Cerebellar cortex (tissue), 1 donor: ENCODE data around the gene ODAD2.
"Not testable (repeated sequence)": the region's sequence is repeated elsewhere in the genome, so short reads cannot be mapped to it uniquely, and the experiment has no call there.

Experiments
- DNase-seq: peaks from one replicate; pipeline ENCODE4 v3.0.0-alpha.2; 2015; ENCODE audit warnings: low spot score

The ODAD2 gene

GRCh38 chr10:27970795-27971194 is 28.1 kb downstream of the ODAD2 start:
- not testable (repeated sequence) for DNase-seq

GRCh38 chr10:27969931-27970330 is 28.9 kb downstream of the ODAD2 start:
- not testable (repeated sequence) for DNase-seq

GRCh38 chr10:27959093-27959715 is 39.7 kb downstream of the ODAD2 start:
- DNase-seq, result no peak

- DNase-seq, result not testable (repeated sequence)
These were observed 40.5 kb downstream of the ODAD2 start for GRCh38 chr10:27958383-27958782.

- DNase-seq, result no peak
These were observed 48.7 kb downstream of the ODAD2 start for GRCh38 chr10:27950242-27950564.

GRCh38 chr10:27949528-27950241 is 49.2 kb downstream of the ODAD2 start:
- DNase-seq, result no peak

- DNase-seq, result no peak
These were observed 50.7 kb downstream of the ODAD2 start for GRCh38 chr10:27948186-27948585.

GRCh38 chr10:27947540-27947939 is 51.3 kb downstream of the ODAD2 start:
- no peak for DNase-seq

GRCh38 chr10:27944005-27944404 is 54.9 kb downstream of the ODAD2 start:
- no peak for DNase-seq

- DNase-seq, result no peak
These were observed 84.0 kb downstream of the ODAD2 start for GRCh38 chr10:27914888-27915287.

GRCh38 chr10:27912231-27912630 is 86.6 kb downstream of the ODAD2 start:
- DNase-seq, result no peak

- DNase-seq, result peak; percentile 26
These were observed 87.3 kb downstream of the ODAD2 start for GRCh38 chr10:27911539-27911938.

GRCh38 chr10:27911011-27911410 is 87.9 kb downstream of the ODAD2 start:
- DNase-seq, result peak; percentile 96

GRCh38 chr10:27908231-27908630 is 90.6 kb downstream of the ODAD2 start:
- DNase-seq, result peak; percentile 62

GRCh38 chr10:27899485-27899884 is 99.4 kb downstream of the ODAD2 start:
- not testable (repeated sequence) for DNase-seq

GRCh38 chr10:27899058-27899457 is 99.8 kb downstream of the ODAD2 start:
- no peak for DNase-seq

- no peak for DNase-seq
These were observed 105.4 kb downstream of the ODAD2 start for GRCh38 chr10:27893358-27893954.

- DNase-seq, result no peak
These were observed 107.9 kb downstream of the ODAD2 start for GRCh38 chr10:27890971-27891370.

GRCh38 chr10:27889518-27889917 is 109.4 kb downstream of the ODAD2 start:
- no peak for DNase-seq

- no peak for DNase-seq
These were observed 114.7 kb downstream of the ODAD2 start for GRCh38 chr10:27884185-27884641.

- DNase-seq, result no peak
These were observed 120.6 kb downstream of the ODAD2 start for GRCh38 chr10:27878281-27878680.

- no peak for DNase-seq
These were observed 133.7 kb downstream of the ODAD2 start for GRCh38 chr10:27865221-27865635.

- no peak for DNase-seq
These were observed 137.1 kb downstream of the ODAD2 start for GRCh38 chr10:27861781-27862180.
